Measurements from ENCODE around the gene XRCC4.

- TF ChIP-seq ARNT (IDR thresholded peaks at IDR 0.05): no peak
- no peak for TF ChIP-seq FOXM1 (IDR thresholded peaks at IDR 0.05; ENCODE audit: borderline replicate concordance)
- no peak for TF ChIP-seq ELF4 (IDR thresholded peaks at IDR 0.05)
- TF ChIP-seq BHLHE40 (IDR thresholded peaks at IDR 0.05; ENCODE audit: borderline replicate concordance): no peak
- TF ChIP-seq FOXA1 (IDR thresholded peaks at IDR 0.05): no peak
- no peak for TF ChIP-seq FOXK2 (IDR thresholded peaks at IDR 0.05)
- TF ChIP-seq CTBP1 (IDR thresholded peaks at IDR 0.05; ENCODE audit: borderline replicate concordance): no peak
- no peak for TF ChIP-seq SP1 (IDR thresholded peaks at IDR 0.05)
- TF ChIP-seq ZNF384 (IDR thresholded peaks at IDR 0.05): no peak
- no peak for TF ChIP-seq PKNOX1 (IDR thresholded peaks at IDR 0.05)
- no peak for TF ChIP-seq L3MBTL2 (conservative IDR thresholded peaks at IDR 0.05)
Observed at GRCh38 chr5:83219495-83219894, 142.1 kb downstream of the XRCC4 start.
